Measurements from ENCODE around the gene MARCHF3.
A peak's percentile ranks its signal among the peaks of the same experiment; 100 is the strongest.
"Not testable (repeated sequence)": the region's sequence is repeated elsewhere in the genome, so short reads cannot be mapped to it uniquely, and the experiment has no call there.

MARCHF3 gene

DNA sequence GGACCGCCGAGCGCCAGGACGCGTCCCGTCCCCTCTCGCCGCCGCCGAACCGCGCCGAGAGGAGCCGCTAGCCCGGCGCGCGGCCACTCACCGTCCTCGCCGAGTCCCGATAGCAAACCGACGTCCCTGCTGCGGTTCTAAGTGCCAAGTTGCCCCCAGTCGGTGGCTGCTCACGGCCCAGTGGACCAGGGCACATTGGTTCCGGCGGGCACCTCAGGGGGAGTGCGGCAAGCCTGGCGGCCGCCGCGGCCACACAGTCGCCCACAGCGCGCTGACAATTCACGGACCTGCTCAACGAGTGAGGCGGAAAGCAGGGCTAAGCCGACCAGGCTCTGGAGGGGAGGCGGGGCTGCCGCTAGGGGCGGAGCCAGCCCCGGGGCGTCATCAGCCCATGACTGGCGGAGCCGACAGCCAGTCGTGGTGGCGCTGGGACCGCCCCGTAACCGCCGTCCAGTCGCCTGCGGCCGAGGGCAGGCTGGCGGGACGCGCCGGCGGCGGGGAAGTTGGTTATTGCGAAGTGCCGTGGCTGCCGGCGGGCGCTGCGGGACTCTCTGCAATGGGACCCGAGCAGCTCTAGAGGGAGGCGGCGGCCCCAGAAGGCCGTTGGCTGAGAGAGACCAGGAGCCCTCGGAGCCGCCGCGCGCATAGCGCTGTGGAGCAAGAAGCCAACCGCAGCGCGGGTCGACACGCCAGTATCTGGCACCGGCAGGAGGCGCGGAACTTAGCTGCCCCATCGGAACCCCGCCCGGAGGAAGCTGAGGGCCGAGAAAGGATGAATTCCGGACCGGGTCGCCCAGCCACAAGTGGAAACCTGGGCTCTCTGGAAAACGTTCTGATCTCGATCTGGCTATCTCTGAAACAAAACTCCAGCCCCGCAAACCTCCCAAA, at the start of gene MARCHF3:
Gene MARCHF3 (minus strand): TSS at position 300 of the 888 bp plus-strand sequence. CDS start 112,387 bp downstream, outside the sequence.
- peak; percentile 57 for DNase-seq

- no peak for DNase-seq
Observed at GRCh38 chr5:127079994-127080491, 49.7 kb upstream of the MARCHF3 start.

- DNase-seq = no peak
Observed at GRCh38 chr5:127077366-127077765, 47.0 kb upstream of the MARCHF3 start.

DNA sequence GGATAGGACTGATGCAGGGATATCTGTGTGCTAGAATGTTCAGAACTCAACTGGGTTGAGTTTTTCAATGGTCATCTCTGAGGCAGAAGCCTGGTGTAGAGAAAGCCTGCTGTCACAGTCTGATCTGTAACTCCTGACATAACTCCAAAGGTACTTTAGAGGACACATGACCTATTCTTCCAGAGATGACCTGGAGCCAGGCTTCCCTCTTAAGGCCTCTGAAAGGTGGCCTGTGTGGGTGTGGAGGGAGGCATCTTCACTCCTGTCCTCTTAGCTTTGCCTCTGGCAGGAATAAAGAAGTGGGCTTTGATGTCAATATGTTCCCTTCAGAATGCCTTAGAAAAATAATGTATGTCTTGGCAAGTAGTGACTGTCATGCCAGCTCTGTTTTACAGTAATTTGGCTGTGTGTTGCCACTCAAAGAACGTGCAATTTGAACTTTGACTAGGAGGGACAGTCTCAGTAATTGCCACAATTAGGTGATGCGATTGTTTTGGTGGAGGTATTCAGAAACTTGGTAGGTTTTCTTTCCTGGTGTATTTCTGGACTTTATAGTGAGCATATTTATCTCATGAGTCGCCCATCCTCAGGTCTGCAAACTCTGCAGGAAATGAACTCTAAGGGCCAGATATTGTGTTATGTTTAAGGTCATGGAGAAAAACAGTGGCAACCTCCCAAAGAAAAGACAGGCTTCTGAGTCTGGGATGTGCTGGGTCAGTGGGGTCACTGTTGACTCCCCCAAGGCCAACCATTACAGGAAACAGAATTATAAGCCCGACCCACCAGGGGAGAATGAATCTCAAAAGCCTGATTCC, 46.2 kb upstream of the MARCHF3 start:
- DNase-seq = no peak

- no peak for DNase-seq
Observed at GRCh38 chr5:127074466-127074865, 44.1 kb upstream of the MARCHF3 start.

DNA sequence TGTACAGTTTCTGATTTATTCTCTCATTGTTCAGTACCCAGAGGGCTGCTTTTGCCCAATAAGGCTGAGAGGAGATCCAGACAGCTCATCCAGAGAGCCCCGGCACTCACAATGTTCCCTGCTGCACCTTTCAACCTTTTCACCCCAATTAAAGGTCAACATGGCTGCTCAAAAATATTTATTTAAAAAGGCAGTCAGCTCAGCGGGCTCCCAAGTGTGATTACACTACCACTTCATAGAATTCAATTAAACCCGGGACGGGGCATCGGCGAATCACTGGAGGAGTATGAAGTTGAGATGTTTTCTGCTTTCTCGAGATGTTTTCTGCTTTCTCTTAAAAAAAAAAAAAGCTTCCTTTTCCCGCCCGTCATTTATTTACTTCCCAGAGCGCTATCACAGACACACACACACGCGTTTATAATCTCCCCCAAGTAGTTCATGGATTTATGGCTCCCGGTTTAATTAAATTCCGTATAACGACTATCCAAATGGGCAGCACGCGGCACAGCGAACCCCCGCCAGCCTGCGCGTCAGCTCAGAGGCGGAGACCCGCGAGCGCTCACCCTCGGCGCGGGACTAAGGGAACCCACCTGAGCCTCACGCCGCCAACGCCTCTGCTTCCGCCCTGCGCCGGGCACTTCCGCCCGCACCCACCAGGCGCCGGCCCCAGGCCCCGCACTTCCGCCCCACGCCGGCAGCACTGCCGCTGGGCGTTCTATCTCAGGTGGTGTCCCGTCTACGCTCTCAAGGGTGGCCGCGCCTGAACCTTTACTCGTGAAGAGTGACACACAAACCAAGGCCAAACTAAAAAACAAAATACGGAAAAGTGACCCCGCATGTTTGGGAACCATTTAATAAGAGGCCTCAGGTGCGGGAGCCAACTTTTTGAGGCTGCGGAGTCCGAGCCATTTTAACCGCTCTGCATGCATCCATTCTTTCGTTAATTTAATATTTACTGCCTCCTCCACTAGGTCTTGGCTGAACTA, 42.8 kb upstream of the MARCHF3 start, which contains the start of gene C5orf63:
Gene C5orf63 (minus strand): TSS at position 642 of the 986 bp plus-strand sequence. CDS start 14,507 bp downstream, outside the sequence.
- peak; percentile 13 for DNase-seq

DNA sequence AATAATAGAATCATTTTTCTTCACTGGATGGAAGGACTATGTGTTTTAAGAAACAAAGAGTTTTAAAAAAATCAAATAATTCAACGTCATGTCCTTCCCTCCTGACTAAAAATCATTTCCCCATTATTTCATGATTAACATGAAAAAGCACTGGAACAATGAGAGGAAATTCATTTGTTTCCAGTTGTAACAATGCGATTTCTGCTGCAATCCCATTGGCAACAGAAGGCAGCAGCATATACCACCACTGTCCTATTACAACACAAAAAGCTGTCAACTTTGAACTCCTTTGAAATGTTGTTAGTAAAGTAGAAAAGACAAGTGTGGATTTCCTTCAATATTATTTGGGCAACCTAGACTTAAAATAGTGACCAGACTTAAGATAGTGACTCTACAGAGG, 39.9 kb upstream of the MARCHF3 start:
- no peak for DNase-seq

DNA sequence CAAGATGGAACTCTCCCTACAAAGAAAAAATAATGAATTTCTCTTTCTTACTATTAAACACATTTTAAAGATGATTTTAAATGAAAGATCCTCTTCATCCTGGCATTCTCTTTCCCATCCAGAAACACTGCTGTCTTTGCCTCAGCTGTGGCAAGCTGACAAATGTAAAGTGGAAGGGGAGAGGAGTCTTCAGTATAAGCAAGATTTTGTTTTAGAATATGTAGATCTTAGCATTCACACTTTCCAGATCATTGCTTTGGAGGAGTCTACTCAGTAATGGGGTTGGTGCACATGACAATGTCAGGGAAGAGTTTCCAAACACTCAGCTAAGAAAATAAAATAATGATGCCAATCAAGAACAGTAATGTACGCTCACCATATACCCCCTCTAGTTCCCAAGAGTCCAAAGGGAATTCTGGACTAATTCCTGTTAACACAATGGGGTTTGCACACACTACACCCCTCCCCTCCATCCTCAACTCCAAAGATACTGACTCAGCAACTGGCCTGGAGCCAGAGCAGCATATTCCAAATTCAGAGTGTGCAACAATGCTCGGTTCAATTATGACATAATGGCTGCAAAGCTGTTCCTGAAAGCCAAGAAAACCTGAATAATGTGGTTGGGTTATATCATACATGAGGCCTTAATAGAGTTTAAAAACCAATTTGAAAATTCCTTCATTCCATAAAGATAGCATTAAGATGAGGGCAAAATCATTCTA, 38.3 kb upstream of the MARCHF3 start:
- no peak for DNase-seq

- no peak for DNase-seq
Observed at GRCh38 chr5:127066721-127067120, 36.4 kb upstream of the MARCHF3 start.

GRCh38 chr5:127064253-127064840, 34.0 kb upstream of the MARCHF3 start:
- DNase-seq = no peak

DNA sequence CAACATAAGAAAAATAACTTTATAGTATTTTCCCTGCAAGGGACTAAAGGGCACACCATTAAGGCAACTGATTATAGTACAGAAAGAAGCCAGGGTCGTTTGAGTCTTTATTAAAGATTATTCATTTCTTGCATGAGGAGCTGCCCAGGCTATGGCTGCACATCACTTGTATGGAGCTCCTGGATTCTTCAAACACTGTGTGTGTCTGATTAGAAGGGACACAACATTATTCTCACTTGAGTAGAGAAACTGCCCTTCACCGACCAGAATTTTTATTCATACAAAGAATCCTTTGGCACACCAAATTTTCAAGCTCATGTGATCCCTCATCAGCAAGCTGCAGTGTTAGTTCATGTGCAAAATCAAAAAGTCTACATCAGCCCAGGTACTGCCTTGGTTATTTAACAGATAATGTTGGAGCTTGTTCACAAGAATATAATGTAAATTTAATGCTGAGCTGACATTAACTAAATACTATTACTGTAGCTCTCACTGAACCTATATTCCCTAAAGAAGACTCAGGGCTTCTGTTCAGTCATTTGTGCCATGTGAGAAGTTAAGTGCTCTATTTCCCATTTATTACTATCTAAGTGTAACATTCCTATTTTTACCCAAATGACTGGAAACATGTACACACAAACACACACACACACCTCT, 33.0 kb upstream of the MARCHF3 start:
- no peak for DNase-seq

- no peak for DNase-seq
Observed at GRCh38 chr5:127061956-127062355, 31.6 kb upstream of the MARCHF3 start.

DNA sequence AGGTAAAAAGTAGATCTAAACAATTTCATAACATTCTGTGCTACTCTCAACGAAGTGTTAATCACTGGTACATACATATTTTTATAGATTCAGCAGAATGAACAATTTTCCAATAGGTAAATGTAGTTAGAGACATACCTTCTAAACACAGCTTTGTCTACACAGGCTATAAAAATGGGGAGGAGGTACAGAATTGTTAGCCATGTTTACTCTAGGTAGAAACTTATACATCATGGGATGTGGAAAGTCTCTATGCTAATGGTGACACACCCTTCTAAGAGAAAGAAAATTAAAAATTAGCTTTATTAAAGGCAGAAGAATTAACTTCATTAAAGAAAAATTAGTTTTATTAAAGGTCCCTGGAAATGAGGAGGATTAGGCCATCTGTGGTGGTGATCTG, 31.2 kb upstream of the MARCHF3 start:
- DNase-seq = no peak

DNA sequence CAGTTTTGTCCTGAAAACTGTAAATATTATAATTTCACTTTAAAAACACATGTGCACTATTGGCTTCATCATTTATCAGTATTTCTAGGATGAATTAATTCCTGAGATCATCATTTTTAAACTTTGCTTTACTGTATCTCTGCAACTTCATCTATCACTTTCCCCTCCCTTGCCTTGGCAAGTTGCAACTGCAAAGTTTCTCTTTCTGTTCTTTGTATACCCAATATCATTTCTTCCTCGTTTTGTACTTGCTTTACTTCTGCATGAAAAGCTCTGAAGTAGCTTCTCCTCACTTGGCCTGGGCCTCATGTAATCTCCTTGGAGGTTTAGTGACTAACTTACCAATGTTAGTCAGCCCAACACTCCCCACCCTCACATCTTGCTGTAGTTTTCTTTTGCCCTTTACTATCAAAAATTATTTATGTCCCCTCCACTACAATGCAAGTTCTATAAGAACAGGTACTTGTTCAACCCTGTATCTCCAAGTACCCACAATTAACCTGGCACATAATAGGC, 30.2 kb upstream of the MARCHF3 start:
- no peak for DNase-seq

- DNase-seq = no peak
Observed at GRCh38 chr5:127056896-127057295, 26.5 kb upstream of the MARCHF3 start.

DNA sequence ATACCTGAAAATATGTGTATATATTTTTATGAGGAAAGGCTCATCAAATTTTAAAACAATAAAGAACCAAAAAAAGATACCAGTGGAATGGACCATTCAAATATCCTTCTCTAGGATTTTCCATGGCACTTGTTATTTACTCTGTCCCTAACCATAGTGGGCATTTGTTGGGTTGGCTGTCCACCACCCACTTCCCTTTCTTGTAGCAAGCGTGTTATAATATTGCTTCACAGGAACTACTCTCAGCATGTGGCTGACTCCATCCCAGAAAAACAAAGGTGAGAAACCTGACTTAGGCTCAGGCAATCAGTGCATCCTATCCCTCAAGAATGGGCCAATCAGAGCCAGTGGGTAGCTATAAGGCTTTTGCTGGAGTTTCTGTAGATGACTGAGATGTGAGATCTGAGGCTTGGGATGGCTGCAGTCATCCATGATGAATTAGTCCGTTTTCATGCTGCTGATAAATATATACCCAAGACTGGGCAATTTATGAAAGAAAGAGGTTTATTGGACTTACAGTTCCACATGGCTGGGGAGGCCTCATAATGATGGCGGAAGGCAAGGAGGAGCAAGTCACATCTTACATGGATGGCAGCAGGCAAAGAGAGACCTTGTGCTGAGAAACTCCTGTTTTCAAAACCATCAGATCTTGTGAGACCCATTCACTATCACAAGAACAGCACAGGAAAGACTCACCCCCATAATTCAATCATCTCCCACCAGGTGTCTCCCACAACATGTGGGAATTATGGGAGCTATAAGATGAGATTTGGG, 25.7 kb upstream of the MARCHF3 start:
- no peak for DNase-seq

- not testable (repeated sequence) for DNase-seq
Observed at GRCh38 chr5:127053551-127053950, 23.2 kb upstream of the MARCHF3 start.

- no peak for DNase-seq
Observed at GRCh38 chr5:127053049-127053448, 22.7 kb upstream of the MARCHF3 start.

- DNase-seq = no peak
Observed at GRCh38 chr5:127051591-127051990, 21.2 kb upstream of the MARCHF3 start.
